HEK293T (cell line): Measurements from ENCODE around the gene AHDC1.

ENCODE experiments used
- ARNT ChIP-seq: fragments of 450-650 bp; IDR thresholded peaks from 2 replicates; pipeline ENCODE4 v1.6.1; 2017; ENCODE audit warnings: mild to moderate bottlenecking
- BHLHE40 ChIP-seq: fragments of 450-650 bp; IDR thresholded peaks from 2 replicates; pipeline ENCODE4 v1.6.1; 2016; ENCODE audit warnings: mild to moderate bottlenecking, moderate library complexity, borderline replicate concordance
- CTBP1 ChIP-seq: fragments of 450-650 bp; IDR thresholded peaks from 2 replicates; pipeline ENCODE4 v1.6.1; 2016; ENCODE audit warnings: borderline replicate concordance
- FOXA1 ChIP-seq: fragments of 450-650 bp; IDR thresholded peaks from 2 replicates; pipeline ENCODE4 v1.6.1; 2016; ENCODE audit warnings: mild to moderate bottlenecking
- FOXK2 ChIP-seq: fragments of 450-650 bp; IDR thresholded peaks from 2 replicates; pipeline ENCODE4 v1.6.1; 2016; ENCODE audit warnings: mild to moderate bottlenecking
- FOXM1 ChIP-seq: fragments of 450-650 bp; IDR thresholded peaks from 2 replicates; pipeline ENCODE4 v1.6.1; 2017; ENCODE audit warnings: mild to moderate bottlenecking, borderline replicate concordance
- L3MBTL2 ChIP-seq: fragments of 450-650 bp; conservative IDR thresholded peaks from 2 replicates; pipeline ENCODE4 v1.6.1; 2016; ENCODE audit warnings: mild to moderate bottlenecking
- LEF1 ChIP-seq: fragments of 450-650 bp; IDR thresholded peaks from 2 replicates; pipeline ENCODE4 v1.6.1; 2017; ENCODE audit warnings: mild to moderate bottlenecking, borderline replicate concordance
- SP1 ChIP-seq: fragments of 450-650 bp; IDR thresholded peaks from 2 replicates; pipeline ENCODE4 v1.6.1; 2017
- SUZ12 ChIP-seq: fragments of 450-650 bp; IDR thresholded peaks from 2 replicates; pipeline ENCODE4 v1.6.1; 2016; ENCODE audit warnings: mild to moderate bottlenecking
- TARDBP ChIP-seq: fragments of 450-650 bp; IDR thresholded peaks from 2 replicates; pipeline ENCODE4 v1.6.1; 2016
- ZNF384 ChIP-seq: fragments of 450-650 bp; IDR thresholded peaks from 2 replicates; pipeline ENCODE4 v1.6.1; 2016
- TF ChIP-seq, protein P1 (sequence below): fragments of 450-650 bp; IDR thresholded peaks from 2 replicates; pipeline ENCODE4 v1.6.1; 2016

DNA sequence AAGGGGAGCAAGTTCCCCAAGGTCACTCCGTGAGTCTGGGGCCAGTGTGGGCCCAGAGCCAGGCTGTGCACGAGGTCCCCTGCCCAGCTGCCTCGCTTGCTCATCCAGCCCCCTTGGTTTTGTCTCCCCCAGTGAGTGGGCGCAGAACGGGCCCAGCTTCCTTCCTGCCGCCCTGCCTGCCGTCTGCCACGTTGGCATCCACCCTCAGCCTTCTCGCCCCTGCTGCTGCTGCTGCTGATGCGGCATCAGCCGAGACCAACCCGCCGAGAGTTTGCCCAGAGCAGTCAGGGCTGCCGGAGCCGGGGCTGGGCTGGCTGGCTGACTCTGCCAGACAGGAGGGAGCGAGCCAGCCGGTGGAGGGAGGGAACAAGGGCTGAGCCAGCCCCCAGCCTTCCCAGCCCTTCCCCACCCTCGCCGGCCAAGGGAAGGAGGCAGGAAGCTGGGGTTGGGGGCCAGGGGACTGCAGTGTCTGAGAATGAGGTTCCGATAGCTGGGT is 82.6 kb downstream of the AHDC1 start:
- TF ChIP-seq TARDBP (no peak), FOXM1 (no peak), FOXK2 (no peak), ARNT (no peak), SP1 (no peak), FOXA1 (no peak), LEF1 (no peak), CTBP1 (no peak), SUZ12 (no peak), BHLHE40 (no peak), ZNF384 (no peak), L3MBTL2 (no peak)
- TF ChIP-seq, protein P1, sequence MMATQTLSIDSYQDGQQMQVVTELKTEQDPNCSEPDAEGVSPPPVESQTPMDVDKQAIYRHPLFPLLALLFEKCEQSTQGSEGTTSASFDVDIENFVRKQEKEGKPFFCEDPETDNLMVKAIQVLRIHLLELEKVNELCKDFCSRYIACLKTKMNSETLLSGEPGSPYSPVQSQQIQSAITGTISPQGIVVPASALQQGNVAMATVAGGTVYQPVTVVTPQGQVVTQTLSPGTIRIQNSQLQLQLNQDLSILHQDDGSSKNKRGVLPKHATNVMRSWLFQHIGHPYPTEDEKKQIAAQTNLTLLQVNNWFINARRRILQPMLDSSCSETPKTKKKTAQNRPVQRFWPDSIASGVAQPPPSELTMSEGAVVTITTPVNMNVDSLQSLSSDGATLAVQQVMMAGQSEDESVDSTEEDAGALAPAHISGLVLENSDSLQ, result no peak
